ENCODE results near the gene DENND2C. TPM values are rescaled to one million over a fixed set of nuclear protein-coding genes. Genes with fewer than 3 reads are reported as not detected.

Gene DENND2C
- total RNA-seq, 1 experiment from 2014 or later: 0.70 TPM

DNA sequence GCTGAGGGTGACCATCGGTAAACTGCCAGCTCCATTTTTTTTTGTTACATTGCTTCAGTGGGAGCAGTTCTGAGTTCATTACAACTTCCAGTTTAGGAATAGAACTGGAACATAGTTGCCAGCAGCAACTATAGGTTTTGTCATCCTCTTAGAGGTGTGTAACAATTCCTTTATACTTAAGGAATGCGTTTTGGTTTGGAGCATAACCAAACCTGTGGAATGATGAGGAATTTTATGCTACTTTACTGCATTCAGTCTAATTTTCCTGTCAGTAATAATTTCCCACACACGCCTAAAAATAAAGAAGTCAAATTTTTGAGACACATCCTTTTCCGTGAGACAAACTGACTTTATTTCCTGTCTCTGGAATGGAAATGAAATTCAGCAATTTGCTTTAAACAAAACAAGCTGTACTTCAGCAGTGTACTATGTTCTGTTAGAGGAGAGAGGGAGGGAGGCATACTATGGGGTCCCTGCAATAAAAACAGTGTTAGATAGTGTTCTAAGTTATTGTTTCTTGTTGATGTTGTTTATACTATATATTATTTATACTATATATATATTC lies 30.3 kb upstream of the DENND2C start:
- ChIA-PET POLR2A (ENCODE audit: unreplicated experiment) (interaction anchor here (0.6 kb wide), 1 partner anchor 490 kb away, joined by 7 read pairs; no protein-coding TSS in a partner anchor), CTCF (no interaction called here)
- no peaks in the 10 kb centered on the region for H3K9me2 ChIP-seq (ENCODE audit: insufficient read depth)
- DNase-seq: no peak
- H3K79me2 ChIP-seq (ENCODE audit: low read depth): no peaks in the 10 kb centered on the region
- H3K4me2 ChIP-seq: no peak overlapping the region
- no peaks in the 10 kb centered on the region for H3K9me3 ChIP-seq (ENCODE audit: insufficient read depth, low read depth)
- H4K20me1 ChIP-seq (ENCODE audit: insufficient read depth): no peaks in the 10 kb centered on the region
- TF ChIP-seq, protein P1, sequence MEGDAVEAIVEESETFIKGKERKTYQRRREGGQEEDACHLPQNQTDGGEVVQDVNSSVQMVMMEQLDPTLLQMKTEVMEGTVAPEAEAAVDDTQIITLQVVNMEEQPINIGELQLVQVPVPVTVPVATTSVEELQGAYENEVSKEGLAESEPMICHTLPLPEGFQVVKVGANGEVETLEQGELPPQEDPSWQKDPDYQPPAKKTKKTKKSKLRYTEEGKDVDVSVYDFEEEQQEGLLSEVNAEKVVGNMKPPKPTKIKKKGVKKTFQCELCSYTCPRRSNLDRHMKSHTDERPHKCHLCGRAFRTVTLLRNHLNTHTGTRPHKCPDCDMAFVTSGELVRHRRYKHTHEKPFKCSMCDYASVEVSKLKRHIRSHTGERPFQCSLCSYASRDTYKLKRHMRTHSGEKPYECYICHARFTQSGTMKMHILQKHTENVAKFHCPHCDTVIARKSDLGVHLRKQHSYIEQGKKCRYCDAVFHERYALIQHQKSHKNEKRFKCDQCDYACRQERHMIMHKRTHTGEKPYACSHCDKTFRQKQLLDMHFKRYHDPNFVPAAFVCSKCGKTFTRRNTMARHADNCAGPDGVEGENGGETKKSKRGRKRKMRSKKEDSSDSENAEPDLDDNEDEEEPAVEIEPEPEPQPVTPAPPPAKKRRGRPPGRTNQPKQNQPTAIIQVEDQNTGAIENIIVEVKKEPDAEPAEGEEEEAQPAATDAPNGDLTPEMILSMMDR (conservative IDR thresholded peaks at IDR 0.05): no peak
- TF ChIP-seq EZH2 (IDR thresholded peaks at IDR 0.05; ENCODE audit: low read depth): no peak
- intact Hi-C loops (cut with micrococcal nuclease; ENCODE audit: unreplicated experiment): no loop called here
- H2AFZ ChIP-seq: no peak overlapping the region
- H3K36me3 ChIP-seq (ENCODE audit: low read depth): no peaks in the 10 kb centered on the region
- H3K27me3 ChIP-seq (ENCODE audit: insufficient read depth, low read depth): no peaks in the 10 kb centered on the region
- H3K4me1 ChIP-seq (replicated peaks; ENCODE audit: insufficient read depth): no peaks in the 10 kb centered on the region
- H3K27ac ChIP-seq: no peak overlapping the region
- H3K4me3 ChIP-seq: no peak overlapping the region
- peaks cover 13% of the 10 kb centered on the region; the same call in 1 of the 2 replicates for H3F3A ChIP-seq (ENCODE audit: insufficient read depth, low read depth)
- BruUV-seq (replicated peaks): no TSS peak

DNA sequence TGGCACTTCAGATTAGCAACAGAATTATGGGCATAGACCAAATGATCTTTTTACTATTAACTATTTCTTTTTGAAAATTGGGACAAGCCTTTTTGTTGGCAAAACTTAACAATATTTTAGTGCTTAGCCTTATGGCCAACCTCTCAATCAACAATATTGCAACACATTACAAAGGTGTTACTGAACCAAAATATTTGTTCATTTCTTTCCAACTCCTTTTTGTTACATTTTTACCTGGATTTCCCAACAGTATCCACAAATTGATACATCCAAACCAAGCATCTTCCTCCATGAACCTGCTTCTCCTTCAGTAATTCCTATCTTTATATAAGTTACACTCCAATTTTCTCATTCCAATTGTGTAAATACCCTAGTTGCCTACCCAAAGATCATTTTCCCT lies 27.0 kb upstream of the DENND2C start:
- no peak for DNase-seq
- Histone ChIP-seq H3K27me3 (ENCODE audit: insufficient read depth, low read depth) (no peaks in the 10 kb centered on the region), H3K9me2 (ENCODE audit: insufficient read depth) (no peaks in the 10 kb centered on the region), H2AFZ (no peak overlapping the region), H3K4me1 (replicated peaks; ENCODE audit: insufficient read depth) (no peaks in the 10 kb centered on the region), H4K20me1 (ENCODE audit: insufficient read depth) (no peaks in the 10 kb centered on the region), H3K36me3 (ENCODE audit: low read depth) (no peaks in the 10 kb centered on the region), H3K4me3 (no peak overlapping the region), H3K4me2 (no peak overlapping the region), H3F3A (ENCODE audit: insufficient read depth, low read depth) (no peaks in the 10 kb centered on the region), H3K79me2 (ENCODE audit: low read depth) (no peaks in the 10 kb centered on the region), H3K9me3 (ENCODE audit: insufficient read depth, low read depth) (no peaks in the 10 kb centered on the region), H3K27ac (no peak overlapping the region)
- intact Hi-C loops (cut with micrococcal nuclease; ENCODE audit: unreplicated experiment): no loop called here
- POLR2A ChIA-PET (ENCODE audit: unreplicated experiment): no interaction called here
- CTCF ChIA-PET: no interaction called here
- TF ChIP-seq, protein P1 (conservative IDR thresholded peaks at IDR 0.05): no peak
- no peak for TF ChIP-seq EZH2 (IDR thresholded peaks at IDR 0.05; ENCODE audit: low read depth)
- no TSS peak for BruUV-seq (replicated peaks)

DNA sequence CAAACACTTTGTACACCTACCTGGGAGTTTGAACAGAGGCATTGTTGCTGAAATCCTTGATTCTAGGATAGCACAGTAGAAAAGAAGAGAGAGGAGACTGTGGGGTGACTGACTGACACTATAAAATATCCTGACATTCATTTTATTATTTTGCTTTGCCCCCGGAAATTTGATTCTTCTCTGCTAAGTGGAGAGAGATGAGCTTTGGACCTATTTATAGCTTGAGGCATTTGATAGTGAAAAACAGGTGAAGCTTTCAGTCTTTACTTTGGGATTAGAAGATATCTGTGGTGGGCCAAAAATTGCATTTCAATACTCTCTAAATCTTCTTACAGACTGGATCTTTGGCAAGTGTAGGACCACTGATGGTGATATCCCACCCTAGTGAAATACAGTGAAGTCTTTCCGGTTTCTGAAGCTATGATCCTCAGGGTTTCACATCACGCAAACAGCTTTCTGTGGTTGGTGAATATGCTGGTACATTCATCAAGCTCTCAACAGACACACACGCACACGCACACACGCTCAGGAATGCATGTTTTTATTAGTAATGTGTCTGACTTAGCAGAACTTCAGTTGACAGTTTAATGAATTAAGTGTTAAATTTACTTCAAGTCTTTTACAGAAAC lies 25.7 kb upstream of the DENND2C start, which contains the start of gene AMPD1:
TSS of gene AMPD1 (minus strand) at position 117 of the 629 bp plus-strand sequence. CDS start at position 42, 75 bp downstream.
- Histone ChIP-seq H3K9me3 (ENCODE audit: insufficient read depth, low read depth) (no peaks in the 10 kb centered on the region), H3K79me2 (ENCODE audit: low read depth) (no peaks in the 10 kb centered on the region), H3K4me3 (no peak within 1 kb of the TSS), H4K20me1 (ENCODE audit: insufficient read depth) (no peaks in the 10 kb centered on the region), H3K9me2 (ENCODE audit: insufficient read depth) (no peaks in the 10 kb centered on the region), H2AFZ (no peak within 1 kb of the TSS), H3K4me1 (replicated peaks; ENCODE audit: insufficient read depth) (no peaks in the 10 kb centered on the region), H3K36me3 (ENCODE audit: low read depth) (no peaks in the 10 kb centered on the region), H3K27ac (no peak within 1 kb of the TSS), H3K4me2 (no peak within 1 kb of the TSS), H3F3A (ENCODE audit: insufficient read depth, low read depth) (no peaks in the 10 kb centered on the region), H3K27me3 (ENCODE audit: insufficient read depth, low read depth) (no peaks in the 10 kb centered on the region)
- no peak for DNase-seq
- intact Hi-C loops (cut with micrococcal nuclease; ENCODE audit: unreplicated experiment): no loop called here
- no TSS peak for BruUV-seq (replicated peaks)
- ChIA-PET POLR2A (ENCODE audit: unreplicated experiment) (interaction anchor here (0.6 to 0.7 kb wide), 2 partner anchors 1282 to 1675 kb away, joined by 3 to 6 read pairs; no protein-coding TSS in a partner anchor), CTCF (no interaction called here)
- TF ChIP-seq, protein P1 (conservative IDR thresholded peaks at IDR 0.05): no peak
- no peak for TF ChIP-seq EZH2 (IDR thresholded peaks at IDR 0.05; ENCODE audit: low read depth)

Measured in PC-9 (cell line).